Measurements from ENCODE around the gene MAPK10.

DNA sequence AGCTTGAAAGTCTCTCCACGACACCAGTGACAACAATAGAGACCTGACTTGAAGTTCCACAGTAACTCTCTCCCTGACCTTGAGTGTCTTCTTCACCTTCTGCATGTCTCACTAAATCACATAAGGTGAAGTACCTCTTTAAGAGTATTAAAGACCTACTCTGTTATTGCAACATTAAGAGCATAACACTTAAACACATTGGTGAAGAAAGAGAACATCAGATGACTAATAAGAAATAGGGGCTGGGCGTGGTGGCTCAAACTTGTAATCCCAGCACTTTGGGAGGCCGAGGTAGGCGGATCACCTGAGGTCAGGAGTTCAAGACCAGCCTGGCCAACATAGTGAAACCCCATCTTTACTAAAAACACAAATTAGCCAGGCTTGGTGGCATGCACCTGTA, 33.9 kb upstream of the MAPK10 start:
- TF ChIP-seq, protein P1, sequence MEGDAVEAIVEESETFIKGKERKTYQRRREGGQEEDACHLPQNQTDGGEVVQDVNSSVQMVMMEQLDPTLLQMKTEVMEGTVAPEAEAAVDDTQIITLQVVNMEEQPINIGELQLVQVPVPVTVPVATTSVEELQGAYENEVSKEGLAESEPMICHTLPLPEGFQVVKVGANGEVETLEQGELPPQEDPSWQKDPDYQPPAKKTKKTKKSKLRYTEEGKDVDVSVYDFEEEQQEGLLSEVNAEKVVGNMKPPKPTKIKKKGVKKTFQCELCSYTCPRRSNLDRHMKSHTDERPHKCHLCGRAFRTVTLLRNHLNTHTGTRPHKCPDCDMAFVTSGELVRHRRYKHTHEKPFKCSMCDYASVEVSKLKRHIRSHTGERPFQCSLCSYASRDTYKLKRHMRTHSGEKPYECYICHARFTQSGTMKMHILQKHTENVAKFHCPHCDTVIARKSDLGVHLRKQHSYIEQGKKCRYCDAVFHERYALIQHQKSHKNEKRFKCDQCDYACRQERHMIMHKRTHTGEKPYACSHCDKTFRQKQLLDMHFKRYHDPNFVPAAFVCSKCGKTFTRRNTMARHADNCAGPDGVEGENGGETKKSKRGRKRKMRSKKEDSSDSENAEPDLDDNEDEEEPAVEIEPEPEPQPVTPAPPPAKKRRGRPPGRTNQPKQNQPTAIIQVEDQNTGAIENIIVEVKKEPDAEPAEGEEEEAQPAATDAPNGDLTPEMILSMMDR (conservative IDR thresholded peaks at IDR 0.05; ENCODE audit: low read depth in 2 of 2), result no peak
- TF ChIP-seq CREB1 (CRISPR knock-in tag; IDR thresholded peaks at IDR 0.05; ENCODE audit: low read depth) (no peak), EZH2 (IDR thresholded peaks at IDR 0.05; ENCODE audit: low read depth, unreplicated experiment) (no peak), EZH2phosphoT487 (IDR thresholded peaks at IDR 0.05; ENCODE audit: unreplicated experiment) (no peak), POLR2AphosphoS5 (IDR thresholded peaks at IDR 0.05; ENCODE audit: low read depth) (no peak), NANOG (IDR thresholded peaks at IDR 0.05; ENCODE audit: borderline replicate concordance) (no peak), ZNF114 (CRISPR knock-in tag; IDR thresholded peaks at IDR 0.05) (no peak), ZNF331 (CRISPR knock-in tag; IDR thresholded peaks at IDR 0.05; ENCODE audit: low read depth) (no peak), STAT1 (IDR thresholded peaks at IDR 0.05; ENCODE audit: unreplicated experiment) (no peak)
- TF ChIP-seq, protein P2, sequence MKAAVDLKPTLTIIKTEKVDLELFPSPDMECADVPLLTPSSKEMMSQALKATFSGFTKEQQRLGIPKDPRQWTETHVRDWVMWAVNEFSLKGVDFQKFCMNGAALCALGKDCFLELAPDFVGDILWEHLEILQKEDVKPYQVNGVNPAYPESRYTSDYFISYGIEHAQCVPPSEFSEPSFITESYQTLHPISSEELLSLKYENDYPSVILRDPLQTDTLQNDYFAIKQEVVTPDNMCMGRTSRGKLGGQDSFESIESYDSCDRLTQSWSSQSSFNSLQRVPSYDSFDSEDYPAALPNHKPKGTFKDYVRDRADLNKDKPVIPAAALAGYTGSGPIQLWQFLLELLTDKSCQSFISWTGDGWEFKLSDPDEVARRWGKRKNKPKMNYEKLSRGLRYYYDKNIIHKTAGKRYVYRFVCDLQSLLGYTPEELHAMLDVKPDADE (IDR thresholded peaks at IDR 0.05), result no peak
- TF ChIP-seq, protein P3, sequence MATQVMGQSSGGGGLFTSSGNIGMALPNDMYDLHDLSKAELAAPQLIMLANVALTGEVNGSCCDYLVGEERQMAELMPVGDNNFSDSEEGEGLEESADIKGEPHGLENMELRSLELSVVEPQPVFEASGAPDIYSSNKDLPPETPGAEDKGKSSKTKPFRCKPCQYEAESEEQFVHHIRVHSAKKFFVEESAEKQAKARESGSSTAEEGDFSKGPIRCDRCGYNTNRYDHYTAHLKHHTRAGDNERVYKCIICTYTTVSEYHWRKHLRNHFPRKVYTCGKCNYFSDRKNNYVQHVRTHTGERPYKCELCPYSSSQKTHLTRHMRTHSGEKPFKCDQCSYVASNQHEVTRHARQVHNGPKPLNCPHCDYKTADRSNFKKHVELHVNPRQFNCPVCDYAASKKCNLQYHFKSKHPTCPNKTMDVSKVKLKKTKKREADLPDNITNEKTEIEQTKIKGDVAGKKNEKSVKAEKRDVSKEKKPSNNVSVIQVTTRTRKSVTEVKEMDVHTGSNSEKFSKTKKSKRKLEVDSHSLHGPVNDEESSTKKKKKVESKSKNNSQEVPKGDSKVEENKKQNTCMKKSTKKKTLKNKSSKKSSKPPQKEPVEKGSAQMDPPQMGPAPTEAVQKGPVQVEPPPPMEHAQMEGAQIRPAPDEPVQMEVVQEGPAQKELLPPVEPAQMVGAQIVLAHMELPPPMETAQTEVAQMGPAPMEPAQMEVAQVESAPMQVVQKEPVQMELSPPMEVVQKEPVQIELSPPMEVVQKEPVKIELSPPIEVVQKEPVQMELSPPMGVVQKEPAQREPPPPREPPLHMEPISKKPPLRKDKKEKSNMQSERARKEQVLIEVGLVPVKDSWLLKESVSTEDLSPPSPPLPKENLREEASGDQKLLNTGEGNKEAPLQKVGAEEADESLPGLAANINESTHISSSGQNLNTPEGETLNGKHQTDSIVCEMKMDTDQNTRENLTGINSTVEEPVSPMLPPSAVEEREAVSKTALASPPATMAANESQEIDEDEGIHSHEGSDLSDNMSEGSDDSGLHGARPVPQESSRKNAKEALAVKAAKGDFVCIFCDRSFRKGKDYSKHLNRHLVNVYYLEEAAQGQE (IDR thresholded peaks at IDR 0.05; ENCODE audit: unreplicated experiment), result no peak

All from GM23338 (cell line).